NCI-H510A treated with DMSO at 0.1 percent for 48 hours (cell line): ENCODE measurements around the gene DHX34.
"Not testable (repeated sequence)": the region's sequence is repeated elsewhere in the genome, so short reads cannot be mapped to it uniquely, and the experiment has no call there.

Experiments
- DNase-seq: peaks from one replicate; lab custom pipeline; 2025; lab: John Stamatoyannopoulos, UW

The DHX34 gene

GRCh38 chr19:47348819-47349795, at the start of gene DHX34:
TSS of gene DHX34 (plus strand) at chr19:47349315. CDS start at chr19:47353031, 3,716 bp downstream.
- DNase-seq: peak; percentile 98

- DNase-seq: not testable (repeated sequence)
These were observed 48.2 kb upstream of the DHX34 start for GRCh38 chr19:47300867-47301266.

- DNase-seq: no peak
These were observed 46.9 kb upstream of the DHX34 start for GRCh38 chr19:47302249-47302648.

GRCh38 chr19:47303966-47304365, 45.1 kb upstream of the DHX34 start:
- no peak for DNase-seq

- peak; percentile 41 for DNase-seq
These were observed 43.8 kb upstream of the DHX34 start for GRCh38 chr19:47305309-47305751.

GRCh38 chr19:47306303-47306702, 42.8 kb upstream of the DHX34 start:
- no peak for DNase-seq

- DNase-seq: no peak
These were observed 40.1 kb upstream of the DHX34 start for GRCh38 chr19:47309038-47309437.

GRCh38 chr19:47309608-47310007, 39.5 kb upstream of the DHX34 start, which contains the start of gene C5AR1:
TSS of gene C5AR1 (plus strand) at chr19:47309861. CDS start at chr19:47309896, 35 bp downstream.
- DNase-seq: no peak

- no peak for DNase-seq
These were observed 38.8 kb upstream of the DHX34 start for GRCh38 chr19:47310323-47310722.

- no peak for DNase-seq
These were observed 38.3 kb upstream of the DHX34 start for GRCh38 chr19:47310819-47311218.

- no peak for DNase-seq
These were observed 36.6 kb upstream of the DHX34 start for GRCh38 chr19:47312366-47313006.

- no peak for DNase-seq
These were observed 35.3 kb upstream of the DHX34 start for GRCh38 chr19:47313754-47314295.

- no peak for DNase-seq
These were observed 33.8 kb upstream of the DHX34 start for GRCh38 chr19:47315125-47315821.

GRCh38 chr19:47316513-47316912, 32.6 kb upstream of the DHX34 start:
- no peak for DNase-seq

GRCh38 chr19:47319923-47320871, 28.9 kb upstream of the DHX34 start:
- no peak for DNase-seq

GRCh38 chr19:47321630-47322029, 27.5 kb upstream of the DHX34 start:
- no peak for DNase-seq

GRCh38 chr19:47322058-47322457, 27.1 kb upstream of the DHX34 start:
- DNase-seq: no peak

- no peak for DNase-seq
These were observed 25.7 kb upstream of the DHX34 start for GRCh38 chr19:47323409-47323808.

- no peak for DNase-seq
These were observed 25.2 kb upstream of the DHX34 start for GRCh38 chr19:47323872-47324271.

GRCh38 chr19:47324502-47324901, 24.6 kb upstream of the DHX34 start:
- no peak for DNase-seq

GRCh38 chr19:47330466-47330869, 18.6 kb upstream of the DHX34 start:
- no peak for DNase-seq
